SK-N-SH (cell line): ENCODE measurements around the gene UNC79. TPM values are rescaled to one million over a fixed set of nuclear protein-coding genes. Genes with fewer than 3 reads are reported as not detected.

ENCODE experiments used
- CTCF ChIA-PET: fragments of 300-600, 350-600 bp; formaldehyde crosslinking; extraction: SDS; loops from one replicate; lab custom pipeline; 2021; lab: Yijun Ruan, JAX
- POLR2A ChIA-PET: fragments of 350-600 bp; sonication (Branson Sonifier 250); formaldehyde crosslinking; extraction: SDS; loops from one replicate; lab custom pipeline; 2020; ENCODE audit warnings: antibody characterized with exemption, inconsistent platforms; lab: Yijun Ruan, JAX
- DNase-seq: peaks from one replicate; pipeline ENCODE4 v3.0.0; 2012
- H2AFZ ChIP-seq: fragments of 200-600 bp; sonication (generic); 2 replicates; pipeline ENCODE4 v1.8.1; 2016; ENCODE audit warnings: antibody characterized with exemption, mild to moderate bottlenecking, low read depth
- H3F3A ChIP-seq: fragments of 200-600 bp; sonication (generic); replicated peaks from 2 replicates; pipeline ENCODE3; 2016; ENCODE audit warnings: antibody characterized with exemption, mild to moderate bottlenecking; ENCODE audit not compliant: insufficient read depth
- H3K27ac ChIP-seq, 2 experiments: fragments of 200-500 bp in 1 of 2; fragments of 200-600 bp in 1 of 2; sonication (Bioruptor generic) in 1 of 2; sonication (generic), shearing (Covaris generic) in 1 of 2; 2 replicates each; pipeline versions ENCODE4 v1.5.1 to v1.6.1; 2014 to 2016; ENCODE audit warnings: low read depth in 2 of 2, inconsistent platforms in 1 of 2, low read length in 1 of 2, mild to moderate bottlenecking in 1 of 2, mixed read lengths in 1 of 2
- H3K27me3 ChIP-seq: fragments of 200-600 bp; sonication (generic), shearing (Covaris generic); 2 replicates; pipeline ENCODE4 v1.6.1; 2016; ENCODE audit warnings: mixed run types; ENCODE audit not compliant: insufficient read depth
- H3K36me3 ChIP-seq, 2 experiments: fragments of 200-500 bp in 1 of 2; fragments of 200-600 bp in 1 of 2; sonication (Bioruptor generic) in 1 of 2; sonication (generic) in 1 of 2; replicated peaks in 1 of 2; 2 replicates each; pipeline versions ENCODE3 to v1.5.1; 2014 to 2016; ENCODE audit warnings: low read length in 1 of 2, mild to moderate bottlenecking in 1 of 2; ENCODE audit not compliant: insufficient read depth in 2 of 2, control insufficient read depth in 1 of 2
- H3K4me1 ChIP-seq, 2 experiments: fragments of 200-500 bp in 1 of 2; fragments of 200-600 bp in 1 of 2; sonication (Bioruptor generic) in 1 of 2; sonication (generic), shearing (Covaris generic) in 1 of 2; 2 replicates each; pipeline versions ENCODE4 v1.5.1 to v1.6.1; 2014 to 2016; ENCODE audit warnings: low read depth in 1 of 2, low read length in 1 of 2, mixed run types in 1 of 2; ENCODE audit not compliant: insufficient read depth in 2 of 2, control insufficient read depth in 1 of 2
- H3K4me2 ChIP-seq: fragments of 200-600 bp; sonication (generic), shearing (Covaris generic); 2 replicates; pipeline ENCODE4 v1.6.1; 2017; ENCODE audit warnings: mixed run types
- H3K4me3 ChIP-seq, 2 experiments: fragments of 200-500 bp in 1 of 2; fragments of 200-600 bp in 1 of 2; sonication (Bioruptor generic) in 1 of 2; sonication (generic), shearing (Covaris generic) in 1 of 2; 2 replicates each; pipeline versions ENCODE4 v1.5.1 to v1.8.1; 2014 to 2016; ENCODE audit warnings: low read depth in 2 of 2, inconsistent platforms in 1 of 2, low read length in 1 of 2, mild to moderate bottlenecking in 1 of 2, mixed read lengths in 1 of 2, moderate library complexity in 1 of 2
- H3K79me2 ChIP-seq: fragments of 200-600 bp; sonication (generic); 2 replicates; pipeline ENCODE4 v1.8.1; 2017; ENCODE audit warnings: mild to moderate bottlenecking; ENCODE audit not compliant: insufficient read depth
- H3K9ac ChIP-seq: fragments of 200-600 bp; sonication (generic); 2 replicates; pipeline ENCODE4 v1.6.1; 2017; ENCODE audit warnings: mixed run types
- H3K9me2 ChIP-seq: fragments of 200-600 bp; sonication (generic); 2 replicates; pipeline ENCODE4 v1.6.1; 2017; ENCODE audit warnings: mixed run types
- H3K9me3 ChIP-seq: fragments of 200-600 bp; sonication (generic); 2 replicates; pipeline ENCODE4 v1.6.1; 2017; ENCODE audit warnings: mixed run types, mild to moderate bottlenecking, moderate library complexity
- H4K20me1 ChIP-seq: fragments of 200-600 bp; sonication (generic); 2 replicates; pipeline ENCODE4 v1.6.1; 2017; ENCODE audit warnings: mild to moderate bottlenecking, mixed run types; ENCODE audit not compliant: insufficient read depth
- CHD2 ChIP-seq: fragments of 150-350 bp; IDR thresholded peaks from 2 replicates; pipeline ENCODE4 v1.6.1; 2018; ENCODE audit warnings: low read length; ENCODE audit not compliant: partially characterized antibody
- EP300 ChIP-seq, 2 experiments: IDR thresholded peaks; 2 replicates each; pipeline versions ENCODE4 v1.4.0 to v1.6.1; 2012; ENCODE audit warnings: borderline replicate concordance in 1 of 2, low read depth in 1 of 2, low read length in 1 of 2
- FOSL2 ChIP-seq: IDR thresholded peaks from 2 replicates; pipeline ENCODE4 v1.4.0; 2012; ENCODE audit warnings: low read depth, mild to moderate bottlenecking, moderate library complexity, borderline replicate concordance
- GATA2 ChIP-seq: sonication (generic); formaldehyde crosslinking; IDR thresholded peaks from 2 replicates; pipeline ENCODE4 v1.5.0; 2020; ENCODE audit warnings: mild to moderate bottlenecking, missing genetic modification reagents
- MAX ChIP-seq: IDR thresholded peaks from 2 replicates; pipeline ENCODE4 v1.4.0; 2012; ENCODE audit warnings: low read depth
- MXI1 ChIP-seq: IDR thresholded peaks from 2 replicates; pipeline ENCODE4 v1.6.1; 2012; ENCODE audit warnings: mild to moderate bottlenecking, low read depth, low read length, improper control_type of control experiment
- NRF1 ChIP-seq: IDR thresholded peaks from 2 replicates; pipeline ENCODE4 v1.6.1; 2012; ENCODE audit warnings: low read depth, mild to moderate bottlenecking, low read length
- POLR2AphosphoS5 ChIP-seq: IDR thresholded peaks from 2 replicates; pipeline ENCODE4 v1.6.1; 2012; ENCODE audit warnings: low read depth, low read length
- RAD21 ChIP-seq: IDR thresholded peaks from 2 replicates; pipeline ENCODE4 v1.6.1; 2012; ENCODE audit warnings: mild to moderate bottlenecking, low read length
- RCOR1 ChIP-seq: fragments of 150-350 bp; IDR thresholded peaks from 2 replicates; pipeline ENCODE4 v1.6.1; 2017; ENCODE audit warnings: antibody characterized with exemption, low read length
- SIN3A ChIP-seq: IDR thresholded peaks from 2 replicates; pipeline ENCODE4 v1.6.1; 2012; ENCODE audit warnings: low read depth, mild to moderate bottlenecking, low read length, moderate library complexity, borderline replicate concordance
- SMC3 ChIP-seq: IDR thresholded peaks from 2 replicates; pipeline ENCODE4 v1.6.1; 2012; ENCODE audit warnings: low read depth, low read length, improper control_type of control experiment
- TCF12 ChIP-seq: IDR thresholded peaks from 2 replicates; pipeline ENCODE4 v1.4.0; 2012
- WGBS: methylation state at CpG from one replicate; pipeline ENCODE4 v1.1.6; 2017; ENCODE audit warnings: low lambda C conversion rate; 5-methylcytosine and 5-hydroxymethylcytosine counted together
- polyA plus RNA-seq, 3 experiments: library from polyadenylated mRNA; depleted of rRNA; stranded (reverse); fragments of >200 nt; gene quantifications; 2 replicates each; pipeline ENCODE4 v1.2.3, GENCODE V29; 2012

UNC79 gene
- polyA plus RNA-seq, 1 of the 3 experiments (the other 2 are of a cell fraction): 0.10 TPM

- TF ChIP-seq SIN3A (no peak), POLR2AphosphoS5 (no peak), CHD2 (peak; percentile 79), RCOR1 (peak; percentile 80), FOSL2 (no peak), SMC3 (peak; percentile 1; the same call in 1 of the 2 replicates), GATA2 (CRISPR knock-in tag) (peak; percentile 97), RAD21 (peak; percentile 1), TCF12 (peak; percentile 9; the same call in 1 of the 2 replicates), EP300 (IDR thresholded peaks at IDR 0.05; ENCODE audit: borderline replicate concordance in 1 of 2, low read depth in 1 of 2, low read length in 1 of 2) (peak in 1 of 2 experiments; percentile 92; a peak in 2 of 4 replicates), MXI1 (peak; percentile 34; the same call in 1 of the 2 replicates)
- no peaks in the 10 kb centered on the region for H3F3A ChIP-seq
- ChIA-PET POLR2A (interaction anchor here (0.9 to 2.4 kb wide), 9 partner anchors 9 to 146 kb away, joined by 3 to 16 read pairs (median 3); partner anchors contain the start of gene PRIMA1), CTCF (interaction anchor here (0.7 to 4.4 kb wide), 5 partner anchors 12 to 93 kb away, joined by 3 to 15 read pairs (median 12); partner anchors contain the start of gene PRIMA1)
- peaks cover 0 to 86% of the 10 kb centered on the region in 2 experiments; a peak in 1 of 4 replicates for H3K4me1 ChIP-seq
- H3K27ac ChIP-seq: peak overlapping the region in 1 of 2 experiments; percentile 99; a peak in 2 of 4 replicates
- no peaks in the 10 kb centered on the region for H3K36me3 ChIP-seq
- WGBS: 18% methylated on average over 22 of the region's 25 CpGs
- H3K9me2 ChIP-seq: no peaks in the 10 kb centered on the region
- no peaks in the 10 kb centered on the region for H3K27me3 ChIP-seq
- no peak overlapping the region for H3K4me3 ChIP-seq
- DNase-seq: peak; percentile 89
- no peaks in the 10 kb centered on the region for H3K79me2 ChIP-seq
- no peak overlapping the region for H3K4me2 ChIP-seq
- no peak overlapping the region for H2AFZ ChIP-seq
- no peak overlapping the region for H3K9ac ChIP-seq
- no peaks in the 10 kb centered on the region for H3K9me3 ChIP-seq
- no peaks in the 10 kb centered on the region for H4K20me1 ChIP-seq
Measured at GRCh38 chr14:93748208-93749075, 317.7 kb downstream of the UNC79 start.

- TF ChIP-seq NRF1 (peak; percentile 25; the same call in 1 of the 2 replicates), GATA2 (CRISPR knock-in tag) (no peak), RCOR1 (no peak), MAX (no peak)
- POLR2A ChIA-PET: interaction anchor here (0.9 to 2.4 kb wide), 8 partner anchors 10 to 40 kb away, joined by 3 to 16 read pairs (median 4); partner anchors contain the start of gene PRIMA1
- no peak for DNase-seq
- Histone ChIP-seq H3F3A (no peaks in the 10 kb centered on the region), H3K9me2 (no peaks in the 10 kb centered on the region), H3K4me3 (no peak overlapping the region), H4K20me1 (no peaks in the 10 kb centered on the region), H3K79me2 (no peaks in the 10 kb centered on the region), H3K9ac (no peak overlapping the region), H3K4me1 (peaks cover 0 to 85% of the 10 kb centered on the region in 2 experiments; a peak in 1 of 4 replicates), H3K27me3 (no peaks in the 10 kb centered on the region), H3K4me2 (no peak overlapping the region), H3K36me3 (no peaks in the 10 kb centered on the region), H3K27ac (peak overlapping the region in 1 of 2 experiments; percentile 99; a peak in 2 of 4 replicates), H3K9me3 (no peaks in the 10 kb centered on the region), H2AFZ (no peak overlapping the region)
- 38% methylated on average over 7 of the region's 8 CpGs for WGBS
- CTCF ChIA-PET: interaction anchor here (0.7 to 4.4 kb wide), 6 partner anchors 11 to 94 kb away, joined by 3 to 15 read pairs (median 10); partner anchors contain the start of gene PRIMA1
Measured at GRCh38 chr14:93749076-93749420, 318.3 kb downstream of the UNC79 start.
